LNCAP (cell line): ENCODE results near the gene ATP11B.

ENCODE experiments used
- CTCF ChIP-seq: fragments of 450-650 bp; IDR thresholded peaks from 2 replicates; pipeline ENCODE4 v1.5.1; 2017; ENCODE audit warnings: mild to moderate bottlenecking

Gene ATP11B

GRCh38 chr3:182786564-182787196 is 6.6 kb upstream of the ATP11B start:
- TF ChIP-seq CTCF, result no peak

GRCh38 chr3:182787302-182788036 is 5.8 kb upstream of the ATP11B start:
- no peak for TF ChIP-seq CTCF

- TF ChIP-seq CTCF, result no peak
Measured at GRCh38 chr3:182789371-182789770, 3.9 kb upstream of the ATP11B start.

- TF ChIP-seq CTCF, result no peak
Measured at GRCh38 chr3:182790612-182791011, 2.7 kb upstream of the ATP11B start.

- TF ChIP-seq CTCF, result no peak
Measured at GRCh38 chr3:182793663-182794454, 555 bp downstream of the ATP11B start.

GRCh38 chr3:182794455-182795388 is 1.4 kb downstream of the ATP11B start:
- no peak for TF ChIP-seq CTCF

GRCh38 chr3:182795389-182795782 is 2.1 kb downstream of the ATP11B start:
- TF ChIP-seq CTCF, result no peak
